ENCODE measurements around the gene UTP20.

UTP20 gene

GRCh38 chr12:101280006-101280505 is at the start of gene UTP20:
TSS of gene UTP20 (plus strand) at chr12:101280105. CDS start at chr12:101280283, 178 bp downstream.
- DNase-seq (ENCODE audit: low spot score): peak; percentile 98

- peak; percentile 43 for DNase-seq (ENCODE audit: low spot score)
Observed at GRCh38 chr12:101230547-101230946, 49.4 kb upstream of the UTP20 start.

- no peak for DNase-seq (ENCODE audit: low spot score)
Observed at GRCh38 chr12:101231636-101232035, 48.3 kb upstream of the UTP20 start.

GRCh38 chr12:101235686-101236085 is 44.2 kb upstream of the UTP20 start:
- no peak for DNase-seq (ENCODE audit: low spot score)

GRCh38 chr12:101238306-101238705 is 41.6 kb upstream of the UTP20 start:
- no peak for DNase-seq (ENCODE audit: low spot score)

GRCh38 chr12:101238800-101239329 is 41.0 kb upstream of the UTP20 start:
- no peak for DNase-seq (ENCODE audit: low spot score)

GRCh38 chr12:101243074-101243473 is 36.8 kb upstream of the UTP20 start:
- DNase-seq (ENCODE audit: low spot score): no peak

GRCh38 chr12:101243616-101244015 is 36.3 kb upstream of the UTP20 start:
- no peak for DNase-seq (ENCODE audit: low spot score)

GRCh38 chr12:101256266-101256665 is 23.6 kb upstream of the UTP20 start:
- no peak for DNase-seq (ENCODE audit: low spot score)

- no peak for DNase-seq (ENCODE audit: low spot score)
Observed at GRCh38 chr12:101257357-101257756, 22.5 kb upstream of the UTP20 start.

GRCh38 chr12:101267111-101267510 is 12.8 kb upstream of the UTP20 start:
- no peak for DNase-seq (ENCODE audit: low spot score)

- DNase-seq (ENCODE audit: low spot score): no peak
Observed at GRCh38 chr12:101276433-101276832, 3.5 kb upstream of the UTP20 start.

- DNase-seq (ENCODE audit: low spot score): no peak
Observed at GRCh38 chr12:101277443-101277842, 2.5 kb upstream of the UTP20 start.

- DNase-seq (ENCODE audit: low spot score): no peak
Observed at GRCh38 chr12:101287357-101287756, 7.5 kb downstream of the UTP20 start.

- no peak for DNase-seq (ENCODE audit: low spot score)
Observed at GRCh38 chr12:101297661-101298060, 17.8 kb downstream of the UTP20 start.

GRCh38 chr12:101298426-101298825 is 18.5 kb downstream of the UTP20 start:
- peak; percentile 45 for DNase-seq (ENCODE audit: low spot score)

- no peak for DNase-seq (ENCODE audit: low spot score)
Observed at GRCh38 chr12:101299346-101299745, 19.4 kb downstream of the UTP20 start.

- no peak for DNase-seq (ENCODE audit: low spot score)
Observed at GRCh38 chr12:101299931-101300330, 20.0 kb downstream of the UTP20 start.

- no peak for DNase-seq (ENCODE audit: low spot score)
Observed at GRCh38 chr12:101302741-101303140, 22.8 kb downstream of the UTP20 start.

GRCh38 chr12:101305226-101305779 is 25.4 kb downstream of the UTP20 start:
- no peak for DNase-seq (ENCODE audit: low spot score)

GRCh38 chr12:101305794-101306193 is 25.9 kb downstream of the UTP20 start:
- DNase-seq (ENCODE audit: low spot score): no peak

- no peak for DNase-seq (ENCODE audit: low spot score)
Observed at GRCh38 chr12:101322480-101322879, 42.6 kb downstream of the UTP20 start.

- no peak for DNase-seq (ENCODE audit: low spot score)
Observed at GRCh38 chr12:101323255-101323654, 43.4 kb downstream of the UTP20 start.

- no peak for DNase-seq (ENCODE audit: low spot score)
Observed at GRCh38 chr12:101325590-101325989, 45.7 kb downstream of the UTP20 start.
